SW480 (cell line): ENCODE measurements around the gene TECPR1.
A peak's percentile ranks its signal among the peaks of the same experiment; 100 is the strongest.
"Not testable (repeated sequence)": the region's sequence is repeated elsewhere in the genome, so short reads cannot be mapped to it uniquely, and the experiment has no call there.

Experiments
- DNase-seq: peaks from one replicate; pipeline ENCODE4 v3.0.0-alpha.2; 2016; ENCODE audit warnings: low spot score

TECPR1 gene

GRCh38 chr7:98228801-98229200, 23.2 kb downstream of the TECPR1 start:
- DNase-seq = no peak

- DNase-seq = no peak
Observed at GRCh38 chr7:98227939-98228338, 24.1 kb downstream of the TECPR1 start.

GRCh38 chr7:98225913-98226614, 26.0 kb downstream of the TECPR1 start:
- DNase-seq = no peak

GRCh38 chr7:98224701-98225181, 27.3 kb downstream of the TECPR1 start:
- DNase-seq = no peak

- DNase-seq = no peak
Observed at GRCh38 chr7:98223898-98224700, 27.9 kb downstream of the TECPR1 start.

- DNase-seq = no peak
Observed at GRCh38 chr7:98223351-98223897, 28.6 kb downstream of the TECPR1 start.

- DNase-seq = no peak
Observed at GRCh38 chr7:98222533-98223195, 29.4 kb downstream of the TECPR1 start.

GRCh38 chr7:98221611-98222532, 30.2 kb downstream of the TECPR1 start:
- no peak for DNase-seq

GRCh38 chr7:98219382-98219781, 32.6 kb downstream of the TECPR1 start:
- DNase-seq = not testable (repeated sequence)

- DNase-seq = peak; percentile 21
Observed at GRCh38 chr7:98217623-98218582, 34.1 kb downstream of the TECPR1 start.

GRCh38 chr7:98216941-98217622, 35.0 kb downstream of the TECPR1 start:
- no peak for DNase-seq

- no peak for DNase-seq
Observed at GRCh38 chr7:98215561-98216495, 36.2 kb downstream of the TECPR1 start.

- DNase-seq = no peak
Observed at GRCh38 chr7:98214811-98215321, 37.2 kb downstream of the TECPR1 start.

- no peak for DNase-seq
Observed at GRCh38 chr7:98213888-98214810, 37.9 kb downstream of the TECPR1 start.

GRCh38 chr7:98213296-98213887, 38.6 kb downstream of the TECPR1 start:
- no peak for DNase-seq

- DNase-seq = no peak
Observed at GRCh38 chr7:98212532-98213041, 39.4 kb downstream of the TECPR1 start.
